ENCODE measurements around the gene MIS18A. TPM values are rescaled to one million over a fixed set of nuclear protein-coding genes. Genes with fewer than 3 reads are reported as not detected.

Gene MIS18A
- total and polyA plus RNA-seq, 10 of the 15 experiments (the other 5 are each of a cell fraction or from before 2014, with no cell fraction given), result 6.5 to 48.9 (median 24.8) TPM

GRCh38 chr21:32226444-32226843, 52.4 kb downstream of the MIS18A start:
- no peak for ATAC-seq
- no peaks in the 10 kb centered on the region for H3K79me2 ChIP-seq (ENCODE audit: control insufficient read depth, insufficient read depth, low read length)
- TF ChIP-seq POLR2AphosphoS2 (IDR thresholded peaks at IDR 0.05; ENCODE audit: low read depth, low read length) (no peak), SREBF1 (IDR thresholded peaks at IDR 0.05; ENCODE audit: low read length) (no peak), ETV6 (conservative IDR thresholded peaks at IDR 0.05 in 1 of 2, IDR thresholded peaks at IDR 0.05 in 1 of 2; ENCODE audit: borderline replicate concordance in 1 of 2, low read depth in 1 of 2) (no peak), RAD51 (IDR thresholded peaks at IDR 0.05) (no peak), NRF1 (conservative IDR thresholded peaks at IDR 0.05; ENCODE audit: low read depth, low read length) (no peak), SREBF2 (IDR thresholded peaks at IDR 0.05; ENCODE audit: low read length) (no peak), SUZ12 (IDR thresholded peaks at IDR 0.05; ENCODE audit: unreplicated experiment) (no peak), SRF (IDR thresholded peaks at IDR 0.05; ENCODE audit: low read depth in 2 of 2, low read length in 2 of 2) (no peak), ZNF217 (IDR thresholded peaks at IDR 0.05) (no peak), PML (IDR thresholded peaks at IDR 0.05; ENCODE audit: low read length) (no peak)
- no peak overlapping the region for H3K4me2 ChIP-seq (ENCODE audit: control insufficient read depth, insufficient read depth)
- H3K9ac ChIP-seq (ENCODE audit: control insufficient read depth, insufficient read depth, low read length), result no peak overlapping the region
- no peaks in the 10 kb centered on the region for H3K36me3 ChIP-seq (ENCODE audit: control insufficient read depth in 2 of 2, insufficient read depth in 2 of 2, low read length in 1 of 2)
- no peaks in the 10 kb centered on the region for H3K4me1 ChIP-seq (ENCODE audit: control insufficient read depth, insufficient read depth, low read length)
- RAD21 ChIA-PET (ENCODE audit: unreplicated experiment), result no interaction called here
- POLR2A ChIA-PET, result no interaction called here
- DNase-seq (ENCODE audit: low read depth, low spot score), result no peak
- H3K9me3 ChIP-seq (replicated peaks; ENCODE audit: control insufficient read depth, insufficient read depth, low read length), result no peaks in the 10 kb centered on the region
- BruUV-seq (replicated peaks), result no TSS peak
- H3K27ac ChIP-seq (ENCODE audit: control insufficient read depth, insufficient read depth), result no peak overlapping the region
- intact Hi-C loops (cut with micrococcal nuclease; ENCODE audit: unreplicated experiment) (no loop called here), in situ Hi-C loops (cut with MboI) (no loop called here)
- FAIRE-seq, result no peak
- CTCF ChIA-PET, result no interaction called here
- SMC1A ChIA-PET (ENCODE audit: uncharacterized antibody, unreplicated experiment), result no interaction called here
- no peak overlapping the region for H3K4me3 ChIP-seq
- H4K20me1 ChIP-seq (ENCODE audit: control insufficient read depth, insufficient read depth), result no peaks in the 10 kb centered on the region
- no peak overlapping the region for H2AFZ ChIP-seq (ENCODE audit: control insufficient read depth, low read depth, low read length)
- WGBS (ENCODE audit: insufficient coverage, insufficient replicate concordance, low lambda C conversion rate, missing lambda C conversion rate), result 4% methylated on average over 1 of the region's 1 CpG
- H3K27me3 ChIP-seq (replicated peaks in 1 of 2; ENCODE audit: control insufficient read depth in 2 of 2, insufficient read depth in 2 of 2, low read length in 1 of 2), result no peaks in the 10 kb centered on the region

Other genes with a start within 250 kb of the MIS18A start
- gene MRAP, start 19.8 kb upstream of the MIS18A start, total RNA-seq (2014; rRNA removed), result not detected in 2 replicates
- not detected in 2 replicates for gene MRAP, start 19.8 kb upstream of the MIS18A start, total RNA-seq (2014; rRNA removed; fragmentation: Illumina TruSeq; extraction: Trizol)
- not detected in 2 replicates for gene MRAP, start 19.8 kb upstream of the MIS18A start, total RNA-seq (2021)
- gene MRAP, start 19.8 kb upstream of the MIS18A start, polyA plus RNA-seq (2011; rRNA removed), result not detected in 2 replicates
- gene MRAP, start 19.8 kb upstream of the MIS18A start, polyA plus RNA-seq (2014; fragmentation: Illumina TruSeq; extraction: Trizol), result not detected in 2 replicates
- gene MRAP, start 19.8 kb upstream of the MIS18A start, polyA plus RNA-seq (2014; fragmentation: Nextera tagmentation; extraction: Ambion mirVana), result 1 to 10 TPM in 1 of 2 experiments, under 1 TPM in 1; 0.34 to 1.2 TPM
- not detected in 2 replicates for gene MRAP, start 19.8 kb upstream of the MIS18A start, polyA plus RNA-seq (2014; rRNA removed)
- gene MRAP, start 19.8 kb upstream of the MIS18A start, polyA plus RNA-seq (2016; fragmentation: Nextera tagmentation; extraction: Ambion mirVana), result not detected
- 13.9 and 16.6 TPM in 2 replicates for gene URB1, start 114.0 kb upstream of the MIS18A start, total RNA-seq (2014; rRNA removed)
- 8.8 and 9.9 TPM in 2 replicates for gene URB1, start 114.0 kb upstream of the MIS18A start, total RNA-seq (2014; rRNA removed; fragmentation: Illumina TruSeq; extraction: Trizol)
- 21.2 and 23.2 TPM in 2 replicates for gene URB1, start 114.0 kb upstream of the MIS18A start, total RNA-seq (2021)
- gene URB1, start 114.0 kb upstream of the MIS18A start, polyA plus RNA-seq (2011; rRNA removed), result 3.8 and 7.2 TPM in 2 replicates
- 6.5 and 8.8 TPM in 2 replicates for gene URB1, start 114.0 kb upstream of the MIS18A start, polyA plus RNA-seq (2014; fragmentation: Illumina TruSeq; extraction: Trizol)
- 1 to 10 TPM in 1 of 2 experiments, under 1 TPM in 1; 0.56 to 1.2 TPM for gene URB1, start 114.0 kb upstream of the MIS18A start, polyA plus RNA-seq (2014; fragmentation: Nextera tagmentation; extraction: Ambion mirVana)
- 9.1 and 11.0 TPM in 2 replicates for gene URB1, start 114.0 kb upstream of the MIS18A start, polyA plus RNA-seq (2014; rRNA removed)
- 1 to 10 TPM; 9.4 to 9.5 TPM for gene URB1, start 114.0 kb upstream of the MIS18A start, polyA plus RNA-seq (2016; fragmentation: Nextera tagmentation; extraction: Ambion mirVana)
- gene EVA1C, start 133.7 kb upstream of the MIS18A start, total RNA-seq (2014; rRNA removed), result not detected in 2 replicates
- gene EVA1C, start 133.7 kb upstream of the MIS18A start, total RNA-seq (2014; rRNA removed; fragmentation: Illumina TruSeq; extraction: Trizol), result not detected in 2 replicates
- gene EVA1C, start 133.7 kb upstream of the MIS18A start, total RNA-seq (2021), result 0.19 TPM in 1 of 2 replicates, not detected in the other
- 0.16 and 0.56 TPM in 2 replicates for gene EVA1C, start 133.7 kb upstream of the MIS18A start, polyA plus RNA-seq (2011; rRNA removed)
- not detected in 2 replicates for gene EVA1C, start 133.7 kb upstream of the MIS18A start, polyA plus RNA-seq (2014; fragmentation: Illumina TruSeq; extraction: Trizol)
- under 1 TPM; 0.13 to 0.34 TPM for gene EVA1C, start 133.7 kb upstream of the MIS18A start, polyA plus RNA-seq (2014; fragmentation: Nextera tagmentation; extraction: Ambion mirVana)
- not detected in 2 replicates for gene EVA1C, start 133.7 kb upstream of the MIS18A start, polyA plus RNA-seq (2014; rRNA removed)
- gene EVA1C, start 133.7 kb upstream of the MIS18A start, polyA plus RNA-seq (2016; fragmentation: Nextera tagmentation; extraction: Ambion mirVana), result not detected